Breast epithelium (tissue), 4 donors: ENCODE data around the gene PHKB. TPM values are rescaled to one million over a fixed set of nuclear protein-coding genes. Genes with fewer than 3 reads are reported as not detected.

Experiments
- DNase-seq, 2 donors: peaks; one replicate each; pipeline ENCODE4 v3.0.0-alpha.2; 2019; ENCODE audit warnings: low spot score in 2 of 2
- H3K27ac ChIP-seq, 2 donors: fragments of 200-600 bp; sonication (generic) in 1 of 2; one replicate each; pipeline ENCODE4 v1.5.1; 2016 to 2019; ENCODE audit warnings: mild to moderate bottlenecking in 1 of 2
- H3K27me3 ChIP-seq, 2 donors: fragments of 200-600 bp; sonication (generic) in 1 of 2; one replicate each; pipeline versions ENCODE4 v1.5.1 to v1.6.0; 2017 to 2019; ENCODE audit warnings: control low read depth in 1 of 2, mild to moderate bottlenecking in 1 of 2
- H3K36me3 ChIP-seq: fragments of 200-600 bp; one replicate; pipeline ENCODE4 v1.5.1; 2019
- H3K4me1 ChIP-seq, 2 donors: fragments of 200-600 bp; sonication (generic); one replicate each; pipeline ENCODE4 v1.5.1; 2016 to 2019; ENCODE audit warnings: control low read depth in 1 of 2
- H3K4me3 ChIP-seq, 3 donors: fragments of 200-600 bp; sonication (generic); 1 replicate in 2 of 3; 2 replicates in 1 of 3; pipeline ENCODE4 v1.5.1; 2016 to 2019; ENCODE audit warnings: mild to moderate bottlenecking in 3 of 3, moderate library complexity in 2 of 3
- H3K9me3 ChIP-seq, 2 donors: fragments of 200-600 bp; sonication (generic) in 1 of 2; one replicate each; pipeline ENCODE4 v1.5.1; 2016 to 2019; ENCODE audit warnings: control low read depth in 1 of 2
- POLR2A ChIP-seq: fragments of 450-650 bp; IDR thresholded peaks from one replicate; pipeline ENCODE4 v1.6.1; 2016; ENCODE audit warnings: antibody characterized with exemption, mild to moderate bottlenecking, moderate library complexity
- POLR2AphosphoS5 ChIP-seq, 3 donors: sonication (generic); formaldehyde crosslinking; IDR thresholded peaks; one replicate each; pipeline ENCODE4 v1.6.1; 2017; ENCODE audit warnings: antibody characterized with exemption in 3 of 3
- intact Hi-C: fragments of 100-400 bp; cut with DNase I; formaldehyde crosslinking; loops from one replicate; pipeline ENCODE4 v1.15.1; 2023; ENCODE audit warnings: low total_unique reads
- total RNA-seq, 3 donors: library from RNA; depleted of rRNA; stranded (reverse); fragments of >200 nt; gene quantifications; one replicate each; pipeline ENCODE4 v1.1.0, GENCODE V29; 2016
- TF ChIP-seq, protein P1 (sequence below), 3 donors: fragments of 450-650 bp; IDR thresholded peaks; one replicate each; pipeline ENCODE4 v1.5.1; 2016 to 2017; ENCODE audit warnings: antibody characterized with exemption in 3 of 3, mild to moderate bottlenecking in 3 of 3, moderate library complexity in 3 of 3

The PHKB gene
- total RNA-seq, 3 donors from 2014 or later, result 77.9 to 111 (median 78.3) TPM

DNA sequence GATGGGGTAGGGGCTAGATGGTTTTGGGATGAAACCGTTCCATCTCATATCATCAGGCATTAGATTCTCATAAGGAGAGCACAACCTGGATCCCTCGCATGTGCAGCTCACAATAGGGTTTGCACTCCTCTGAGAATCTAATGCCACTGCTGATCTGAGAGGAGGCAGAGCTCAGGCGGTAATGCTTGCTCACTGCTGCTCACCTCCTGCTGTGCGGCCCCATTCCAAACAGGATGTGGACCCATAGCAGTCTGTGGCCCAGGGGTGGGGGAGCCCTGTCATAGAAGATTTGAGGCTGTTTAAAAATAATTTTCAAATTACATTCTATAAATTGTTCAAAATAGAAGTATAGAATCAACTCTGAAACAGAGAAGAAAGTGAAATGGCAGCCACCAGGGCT, 50.8 kb downstream of the PHKB start:
- H3K4me3 ChIP-seq, result no peak overlapping the region
- no peaks in the 10 kb centered on the region for H3K9me3 ChIP-seq
- intact Hi-C loops, result no loop called here
- no peaks in the 10 kb centered on the region for H3K4me1 ChIP-seq
- H3K36me3 ChIP-seq, result no peaks in the 10 kb centered on the region
- no peak overlapping the region for H3K27ac ChIP-seq
- DNase-seq, result no peak
- H3K27me3 ChIP-seq, result no peaks in the 10 kb centered on the region
- TF ChIP-seq POLR2A (no peak), POLR2AphosphoS5 (IDR thresholded peaks at IDR 0.05) (no peak)
- TF ChIP-seq, protein P1, sequence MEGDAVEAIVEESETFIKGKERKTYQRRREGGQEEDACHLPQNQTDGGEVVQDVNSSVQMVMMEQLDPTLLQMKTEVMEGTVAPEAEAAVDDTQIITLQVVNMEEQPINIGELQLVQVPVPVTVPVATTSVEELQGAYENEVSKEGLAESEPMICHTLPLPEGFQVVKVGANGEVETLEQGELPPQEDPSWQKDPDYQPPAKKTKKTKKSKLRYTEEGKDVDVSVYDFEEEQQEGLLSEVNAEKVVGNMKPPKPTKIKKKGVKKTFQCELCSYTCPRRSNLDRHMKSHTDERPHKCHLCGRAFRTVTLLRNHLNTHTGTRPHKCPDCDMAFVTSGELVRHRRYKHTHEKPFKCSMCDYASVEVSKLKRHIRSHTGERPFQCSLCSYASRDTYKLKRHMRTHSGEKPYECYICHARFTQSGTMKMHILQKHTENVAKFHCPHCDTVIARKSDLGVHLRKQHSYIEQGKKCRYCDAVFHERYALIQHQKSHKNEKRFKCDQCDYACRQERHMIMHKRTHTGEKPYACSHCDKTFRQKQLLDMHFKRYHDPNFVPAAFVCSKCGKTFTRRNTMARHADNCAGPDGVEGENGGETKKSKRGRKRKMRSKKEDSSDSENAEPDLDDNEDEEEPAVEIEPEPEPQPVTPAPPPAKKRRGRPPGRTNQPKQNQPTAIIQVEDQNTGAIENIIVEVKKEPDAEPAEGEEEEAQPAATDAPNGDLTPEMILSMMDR (IDR thresholded peaks at IDR 0.05), result no peak

DNA sequence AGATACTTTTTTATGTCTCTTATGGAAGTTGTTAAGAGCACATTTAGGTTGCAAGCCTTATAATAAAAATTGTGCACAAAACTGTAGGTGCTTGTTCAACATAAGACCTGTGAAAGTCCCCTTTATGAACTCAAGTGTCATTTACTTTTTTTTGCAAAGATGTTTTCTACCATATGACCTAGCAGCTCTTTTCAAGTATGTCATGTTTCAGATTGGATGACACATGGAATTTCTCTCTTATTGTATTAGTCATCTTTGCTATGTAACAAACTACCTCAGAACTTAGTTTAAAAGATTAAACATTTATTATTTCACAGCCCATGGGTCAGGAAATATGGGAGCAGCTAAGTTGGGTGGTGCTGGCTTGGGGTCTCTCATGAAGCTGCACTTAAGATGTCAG, 57.9 kb downstream of the PHKB start:
- TF ChIP-seq POLR2A, result no peak
- TF ChIP-seq, protein P1 (IDR thresholded peaks at IDR 0.05), result no peak
- no peaks in the 10 kb centered on the region for H3K9me3 ChIP-seq
- H3K27ac ChIP-seq, result no peak overlapping the region
- no peak overlapping the region for H3K4me3 ChIP-seq
- no peaks in the 10 kb centered on the region for H3K36me3 ChIP-seq
- DNase-seq, result no peak
- intact Hi-C loops, result loop anchor here (5.0 kb wide), 1 partner anchor 112 kb away; no protein-coding TSS in a partner anchor
- no peaks in the 10 kb centered on the region for H3K27me3 ChIP-seq
- no peaks in the 10 kb centered on the region for H3K4me1 ChIP-seq

DNA sequence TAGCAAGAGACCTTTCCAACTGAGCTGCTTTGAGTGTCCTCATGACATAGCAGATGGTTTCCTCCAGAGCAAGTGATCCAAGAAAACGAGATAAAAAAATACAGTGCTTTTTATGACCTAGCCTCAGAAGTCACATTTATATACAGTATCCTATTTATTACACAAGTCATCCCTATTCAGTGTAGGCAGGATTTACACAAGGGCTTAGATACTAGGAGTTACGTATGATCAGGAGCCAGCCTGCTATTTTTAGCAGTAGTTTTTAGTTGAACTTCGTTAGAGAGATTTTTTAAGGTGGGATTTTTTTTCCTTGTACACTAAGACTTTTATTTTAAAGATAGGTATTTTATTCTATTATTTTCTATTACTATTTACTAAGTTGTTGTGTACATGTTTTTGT, 58.4 kb downstream of the PHKB start:
- Histone ChIP-seq H3K4me1 (no peaks in the 10 kb centered on the region), H3K27ac (no peak overlapping the region), H3K27me3 (no peaks in the 10 kb centered on the region), H3K9me3 (no peaks in the 10 kb centered on the region), H3K4me3 (no peak overlapping the region), H3K36me3 (no peaks in the 10 kb centered on the region)
- intact Hi-C loops, result loop anchor here (5.0 kb wide), 1 partner anchor 112 kb away; no protein-coding TSS in a partner anchor
- no peak for DNase-seq
- TF ChIP-seq POLR2AphosphoS5 (IDR thresholded peaks at IDR 0.05) (no peak), POLR2A (no peak)
- TF ChIP-seq, protein P1 (IDR thresholded peaks at IDR 0.05), result no peak

DNA sequence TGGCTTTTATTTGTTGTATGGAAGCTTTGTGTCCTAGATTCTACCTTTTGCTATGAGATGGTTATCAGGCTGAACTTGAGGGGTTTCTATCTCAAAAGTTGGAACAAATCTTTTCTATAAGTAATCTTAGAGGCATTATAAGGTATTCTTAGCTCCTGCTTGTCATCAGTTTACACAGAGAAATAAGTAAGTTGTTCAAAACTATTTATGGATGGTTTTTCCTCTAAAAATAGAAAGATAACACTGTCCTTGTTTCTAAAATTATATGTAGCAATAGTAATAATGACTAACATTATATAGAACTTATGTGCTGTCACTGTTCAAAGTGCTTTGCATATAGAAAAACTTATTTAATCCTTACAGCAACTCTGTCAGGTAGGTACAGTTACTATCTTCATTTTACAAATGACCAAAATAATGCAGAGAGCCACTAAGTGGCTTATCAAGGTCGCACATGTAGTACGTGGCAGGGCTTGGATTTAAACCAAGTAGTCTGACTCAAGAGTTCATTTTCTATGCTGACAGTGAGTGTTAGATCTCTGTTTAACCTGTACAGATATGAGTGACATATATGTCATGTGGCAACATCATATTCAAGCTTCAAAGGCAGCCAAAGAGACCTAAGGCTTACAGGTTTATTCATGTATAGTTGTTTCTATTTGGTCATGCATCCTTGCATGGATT, 59.0 kb downstream of the PHKB start:
- H3K4me1 ChIP-seq, result no peaks in the 10 kb centered on the region
- no peak overlapping the region for H3K27ac ChIP-seq
- H3K9me3 ChIP-seq, result no peaks in the 10 kb centered on the region
- H3K4me3 ChIP-seq, result no peak overlapping the region
- intact Hi-C loops, result loop anchor here (5.0 kb wide), 1 partner anchor 113 kb away; no protein-coding TSS in a partner anchor
- H3K27me3 ChIP-seq, result no peaks in the 10 kb centered on the region
- H3K36me3 ChIP-seq, result no peaks in the 10 kb centered on the region
- TF ChIP-seq POLR2AphosphoS5 (IDR thresholded peaks at IDR 0.05) (no peak), POLR2A (no peak)
- TF ChIP-seq, protein P1 (IDR thresholded peaks at IDR 0.05), result no peak
- DNase-seq, result no peak

DNA sequence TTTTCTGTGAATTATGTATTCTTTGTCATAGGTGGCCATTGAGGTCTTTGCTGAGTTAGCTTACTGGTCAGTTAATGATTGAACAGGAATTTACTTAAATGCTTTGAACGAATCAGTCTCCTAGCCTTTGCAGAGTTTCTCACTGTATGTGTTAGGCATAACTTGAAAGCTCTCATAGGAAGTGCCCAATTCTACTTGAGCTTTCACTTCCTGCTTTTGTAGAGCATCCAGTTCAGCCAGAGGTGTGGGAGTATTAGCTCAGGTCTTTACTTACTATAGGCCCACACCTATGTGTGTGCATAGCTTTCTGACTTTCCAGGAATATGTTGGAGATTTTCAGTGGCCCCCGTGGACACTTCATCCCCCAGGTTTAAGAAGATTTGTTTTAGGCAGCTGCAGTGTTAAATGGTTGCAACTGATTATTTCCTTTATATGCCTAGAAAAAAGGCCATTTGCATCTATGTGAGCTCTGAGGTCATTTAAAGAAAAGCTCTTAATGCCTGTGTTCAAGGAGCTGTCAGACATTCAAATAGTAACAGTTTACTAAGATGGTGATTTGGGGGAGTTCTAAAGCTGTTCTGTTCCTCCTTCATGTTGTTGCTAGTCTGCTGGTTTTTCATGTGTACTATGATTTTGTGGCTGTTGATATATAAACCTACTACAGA, 62.3 kb downstream of the PHKB start:
- DNase-seq, result no peak
- no peak overlapping the region for H3K4me3 ChIP-seq
- intact Hi-C loops, result no loop called here
- H3K9me3 ChIP-seq, result no peaks in the 10 kb centered on the region
- H3K27me3 ChIP-seq, result no peaks in the 10 kb centered on the region
- H3K27ac ChIP-seq, result no peak overlapping the region
- no peak for TF ChIP-seq POLR2A
- no peaks in the 10 kb centered on the region for H3K36me3 ChIP-seq
- H3K4me1 ChIP-seq, result no peaks in the 10 kb centered on the region
